ENCODE results near the gene RAP1A.

GRCh38 chr1:111571987-111572386 is 47.6 kb upstream of the RAP1A start:
- TF ChIP-seq, protein P1, sequence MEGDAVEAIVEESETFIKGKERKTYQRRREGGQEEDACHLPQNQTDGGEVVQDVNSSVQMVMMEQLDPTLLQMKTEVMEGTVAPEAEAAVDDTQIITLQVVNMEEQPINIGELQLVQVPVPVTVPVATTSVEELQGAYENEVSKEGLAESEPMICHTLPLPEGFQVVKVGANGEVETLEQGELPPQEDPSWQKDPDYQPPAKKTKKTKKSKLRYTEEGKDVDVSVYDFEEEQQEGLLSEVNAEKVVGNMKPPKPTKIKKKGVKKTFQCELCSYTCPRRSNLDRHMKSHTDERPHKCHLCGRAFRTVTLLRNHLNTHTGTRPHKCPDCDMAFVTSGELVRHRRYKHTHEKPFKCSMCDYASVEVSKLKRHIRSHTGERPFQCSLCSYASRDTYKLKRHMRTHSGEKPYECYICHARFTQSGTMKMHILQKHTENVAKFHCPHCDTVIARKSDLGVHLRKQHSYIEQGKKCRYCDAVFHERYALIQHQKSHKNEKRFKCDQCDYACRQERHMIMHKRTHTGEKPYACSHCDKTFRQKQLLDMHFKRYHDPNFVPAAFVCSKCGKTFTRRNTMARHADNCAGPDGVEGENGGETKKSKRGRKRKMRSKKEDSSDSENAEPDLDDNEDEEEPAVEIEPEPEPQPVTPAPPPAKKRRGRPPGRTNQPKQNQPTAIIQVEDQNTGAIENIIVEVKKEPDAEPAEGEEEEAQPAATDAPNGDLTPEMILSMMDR (IDR thresholded peaks at IDR 0.05; ENCODE audit: low read length), result no peak
- TF ChIP-seq EZH2 (IDR thresholded peaks at IDR 0.05; ENCODE audit: borderline replicate concordance, low read length), result no peak

Data from OCI-LY1 (cell line).